Upper lobe of left lung (tissue), 6 donors: Measurements from ENCODE around the gene C11orf58. TPM values are rescaled to one million over a fixed set of nuclear protein-coding genes. Genes with fewer than 3 reads are reported as not detected.

ENCODE experiments used
- ATAC-seq, 2 donors: fragments of 200-7000 bp; cut with Tn5 transposase; one replicate each; pipeline ENCODE4 v1.9.1; 2022; ENCODE audit warnings: mild to moderate bottlenecking in 2 of 2, moderate library complexity in 2 of 2; ENCODE audit not compliant: low FRiP score in 2 of 2
- DNase-seq, 2 donors: peaks; one replicate each; pipeline ENCODE4 v3.0.0-alpha.2; 2019 to 2020
- H3K27ac ChIP-seq, 4 donors: fragments of 200-600 bp; sonication (generic); one replicate each; pipeline ENCODE4 v1.5.1; 2016 to 2019
- H3K27me3 ChIP-seq, 4 donors: fragments of 200-600 bp; sonication (generic); one replicate each; pipeline ENCODE4 v1.5.1; 2017 to 2019
- H3K36me3 ChIP-seq, 4 donors: fragments of 200-600 bp; sonication (generic); one replicate each; pipeline ENCODE4 v1.5.1; 2016 to 2019
- H3K4me1 ChIP-seq, 4 donors: fragments of 200-600 bp; sonication (generic); one replicate each; pipeline ENCODE4 v1.5.1; 2018 to 2019
- H3K4me3 ChIP-seq, 4 donors: fragments of 200-600 bp; sonication (generic); one replicate each; pipeline ENCODE4 v1.5.1; 2017 to 2019; ENCODE audit warnings: mild to moderate bottlenecking in 2 of 4, moderate library complexity in 1 of 4
- H3K9me3 ChIP-seq, 4 donors: fragments of 200-600 bp; sonication (generic); one replicate each; pipeline ENCODE4 v1.5.1; 2018 to 2019
- EP300 ChIP-seq, 4 donors: sonication (generic); formaldehyde crosslinking; IDR thresholded peaks; one replicate each; pipeline ENCODE4 v1.5.1; 2017; ENCODE audit warnings: antibody characterized with exemption in 4 of 4, control low read depth in 2 of 4
- POLR2A ChIP-seq, 4 donors: fragments of 450-650 bp; IDR thresholded peaks; one replicate each; pipeline ENCODE4 v1.5.1; 2016 to 2017; ENCODE audit warnings: antibody characterized with exemption in 4 of 4, mild to moderate bottlenecking in 2 of 4
- POLR2AphosphoS5 ChIP-seq, 2 donors: sonication (generic); formaldehyde crosslinking; IDR thresholded peaks; one replicate each; pipeline ENCODE4 v1.5.1; 2017; ENCODE audit warnings: antibody characterized with exemption in 2 of 2
- WGBS, 2 donors: methylation state at CpG; one replicate each; pipeline ENCODE4 v1.1.5; 2017 to 2018; 5-methylcytosine and 5-hydroxymethylcytosine counted together
- total RNA-seq, 6 donors: library from RNA; depleted of rRNA in 4 of 6; stranded (reverse); fragments of >200 nt in 4 of 6; gene quantifications; one replicate each; pipeline versions ENCODE4 v1.1.0 to v1.2.1, GENCODE V29; 2016 to 2021
- TF ChIP-seq, protein P1 (sequence below), 6 experiments: fragments of 450-650 bp in 4 of 6; fragments of 200-600 bp in 2 of 6; sonication (generic) in 2 of 6; IDR thresholded peaks; one replicate each; pipeline ENCODE4 v1.5.1; 2016 to 2019; ENCODE audit warnings: antibody characterized with exemption in 6 of 6
- donor health status: DM: no; HTN: no; CAD: no; lungs with moderate emphysema.
- donor health status: DM: no; HTN: yes; CAD: no; lungs with severe emphysema.

Gene C11orf58
- total RNA-seq, 6 donors from 2014 or later = 99.9 to 179 (median 112) TPM

DNA sequence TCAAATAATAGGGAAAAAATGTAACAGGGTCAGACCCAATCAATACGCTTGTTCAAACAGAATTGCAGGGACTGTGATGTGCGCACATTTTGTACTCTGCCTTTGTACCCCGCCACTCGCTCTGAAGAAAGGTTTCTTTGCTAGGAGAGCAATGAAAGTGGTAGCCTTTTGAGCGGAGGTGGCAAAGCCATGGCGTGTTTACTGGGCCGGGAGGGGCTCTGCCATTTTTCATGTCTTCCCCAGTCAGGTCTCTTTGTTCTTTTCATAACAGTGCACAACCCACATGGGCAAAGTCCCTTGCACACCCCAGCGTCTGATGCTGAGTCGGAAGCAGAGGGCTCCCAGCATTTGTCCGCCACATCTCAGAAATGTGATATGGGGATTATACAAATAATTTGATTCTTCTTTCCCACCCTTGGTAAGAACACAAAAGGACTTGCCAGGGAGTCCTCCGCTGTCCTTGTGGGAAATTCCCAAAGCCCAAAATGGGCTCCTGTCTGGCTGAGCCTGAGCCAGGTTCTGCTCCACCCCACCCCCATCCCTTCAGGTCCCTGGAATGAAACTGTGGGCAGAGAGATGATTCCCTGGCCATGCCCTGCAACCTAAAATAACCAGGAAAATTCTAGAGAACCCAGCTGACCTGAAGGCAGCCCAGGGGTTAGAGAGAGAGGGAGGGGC lies 36.6 kb downstream of the C11orf58 start:
- no peak for ATAC-seq
- 93 to 94% methylated on average over 11 of the region's 11 CpGs for WGBS, 2 donors
- Histone ChIP-seq H3K36me3 (peaks cover 0 to 3% (median 0%) of the 10 kb centered on the region in 4 donors), H3K27me3 (no peaks in the 10 kb centered on the region), H3K4me3 (no peak overlapping the region), H3K27ac (no peak overlapping the region), H3K9me3 (no peaks in the 10 kb centered on the region), H3K4me1 (no peaks in the 10 kb centered on the region)
- DNase-seq = no peak
- TF ChIP-seq POLR2AphosphoS5 (IDR thresholded peaks at IDR 0.05) = no peak
- TF ChIP-seq, protein P1, sequence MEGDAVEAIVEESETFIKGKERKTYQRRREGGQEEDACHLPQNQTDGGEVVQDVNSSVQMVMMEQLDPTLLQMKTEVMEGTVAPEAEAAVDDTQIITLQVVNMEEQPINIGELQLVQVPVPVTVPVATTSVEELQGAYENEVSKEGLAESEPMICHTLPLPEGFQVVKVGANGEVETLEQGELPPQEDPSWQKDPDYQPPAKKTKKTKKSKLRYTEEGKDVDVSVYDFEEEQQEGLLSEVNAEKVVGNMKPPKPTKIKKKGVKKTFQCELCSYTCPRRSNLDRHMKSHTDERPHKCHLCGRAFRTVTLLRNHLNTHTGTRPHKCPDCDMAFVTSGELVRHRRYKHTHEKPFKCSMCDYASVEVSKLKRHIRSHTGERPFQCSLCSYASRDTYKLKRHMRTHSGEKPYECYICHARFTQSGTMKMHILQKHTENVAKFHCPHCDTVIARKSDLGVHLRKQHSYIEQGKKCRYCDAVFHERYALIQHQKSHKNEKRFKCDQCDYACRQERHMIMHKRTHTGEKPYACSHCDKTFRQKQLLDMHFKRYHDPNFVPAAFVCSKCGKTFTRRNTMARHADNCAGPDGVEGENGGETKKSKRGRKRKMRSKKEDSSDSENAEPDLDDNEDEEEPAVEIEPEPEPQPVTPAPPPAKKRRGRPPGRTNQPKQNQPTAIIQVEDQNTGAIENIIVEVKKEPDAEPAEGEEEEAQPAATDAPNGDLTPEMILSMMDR (IDR thresholded peaks at IDR 0.05) = no peak
- TF ChIP-seq EP300 (IDR thresholded peaks at IDR 0.05) = no peak
- no peak for TF ChIP-seq POLR2A (IDR thresholded peaks at IDR 0.05)

DNA sequence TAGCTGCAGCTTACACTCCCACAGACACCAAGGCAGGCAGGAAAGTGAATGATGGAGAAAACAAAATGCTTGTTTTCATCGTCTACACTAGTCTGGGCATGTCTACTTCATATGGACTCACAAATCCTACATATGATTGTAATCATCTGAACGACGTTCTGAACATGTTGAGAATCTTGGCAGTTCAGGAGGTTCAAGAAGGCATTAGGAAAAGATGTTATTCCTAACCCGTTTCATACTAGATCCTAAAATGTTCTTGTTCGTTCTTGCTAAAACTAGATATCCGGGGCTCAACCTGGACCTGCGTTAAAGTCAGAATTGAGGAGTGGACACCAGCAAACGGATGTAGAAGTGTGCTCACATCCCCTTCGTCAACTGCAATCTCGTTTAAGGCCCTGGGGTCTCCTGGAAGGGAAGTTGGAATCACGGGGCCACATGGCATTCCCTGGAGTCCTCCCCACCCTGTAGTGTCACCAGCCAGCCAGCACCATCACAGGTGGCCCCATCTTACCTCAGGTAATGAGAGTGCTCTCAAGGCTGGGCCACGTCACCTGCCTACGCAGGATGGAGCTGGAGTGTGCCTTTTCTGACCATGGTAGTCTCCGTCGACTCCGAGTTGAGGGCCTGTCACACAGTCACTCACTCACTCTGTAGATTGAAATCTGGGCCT lies 37.3 kb downstream of the C11orf58 start:
- ATAC-seq = no peak
- Histone ChIP-seq H3K27me3 (no peaks in the 10 kb centered on the region), H3K4me3 (no peak overlapping the region), H3K9me3 (no peaks in the 10 kb centered on the region), H3K27ac (no peak overlapping the region), H3K36me3 (peaks cover 0 to 3% (median 0%) of the 10 kb centered on the region in 4 donors), H3K4me1 (no peaks in the 10 kb centered on the region)
- DNase-seq = no peak
- WGBS, 2 donors = 84 to 86% methylated on average over 10 to 16 of the region's 16 CpGs
- TF ChIP-seq EP300 (IDR thresholded peaks at IDR 0.05) (no peak), POLR2AphosphoS5 (IDR thresholded peaks at IDR 0.05) (no peak), POLR2A (IDR thresholded peaks at IDR 0.05) (no peak)
- TF ChIP-seq, protein P1 (IDR thresholded peaks at IDR 0.05) = no peak

DNA sequence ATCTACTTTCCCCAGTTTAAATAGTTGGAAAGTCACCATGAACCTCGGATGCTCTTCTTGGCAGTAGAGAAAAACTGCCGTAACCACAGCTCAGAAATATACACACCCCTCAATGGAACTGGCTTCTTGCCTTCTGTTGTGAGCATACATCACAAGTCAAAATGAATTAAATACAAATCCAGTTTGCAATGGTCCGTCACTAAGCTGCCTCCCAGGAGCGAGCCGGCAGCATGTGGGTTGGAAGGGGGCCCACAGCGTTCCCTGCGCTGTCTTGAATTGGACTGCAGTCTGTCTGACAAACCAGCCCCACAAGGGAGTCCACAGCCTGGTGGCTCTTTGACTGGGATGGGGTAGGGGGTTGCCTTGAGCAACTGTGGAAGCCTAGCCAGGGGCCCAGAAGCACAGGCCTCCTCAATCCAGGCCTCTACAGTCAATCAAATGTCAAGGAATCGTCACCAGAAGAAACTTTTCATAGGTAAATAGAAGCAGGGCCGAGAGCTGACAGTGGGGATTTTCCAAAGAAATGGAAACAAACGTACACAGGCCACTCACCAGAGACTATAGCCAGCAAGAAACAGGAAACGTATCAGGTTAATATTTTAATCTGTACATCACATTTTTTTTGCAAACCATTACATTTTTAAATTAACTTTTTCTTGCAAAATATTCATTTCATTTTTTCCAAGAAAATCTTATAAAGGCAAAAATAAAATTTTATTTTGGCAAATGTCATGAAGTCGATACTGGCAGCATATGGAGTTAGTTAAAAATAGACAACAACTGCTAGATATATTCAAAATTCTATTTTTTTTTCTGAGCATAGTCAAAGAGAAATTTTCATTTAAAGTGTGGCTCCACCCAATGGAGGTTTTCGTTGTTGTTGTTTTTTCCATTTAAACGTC lies 38.5 kb downstream of the C11orf58 start:
- TF ChIP-seq POLR2A (IDR thresholded peaks at IDR 0.05) (no peak), EP300 (IDR thresholded peaks at IDR 0.05) (no peak), POLR2AphosphoS5 (IDR thresholded peaks at IDR 0.05) (no peak)
- DNase-seq = no peak
- 71 to 80% methylated on average over 14 of the region's 14 CpGs for WGBS, 2 donors
- Histone ChIP-seq H3K9me3 (no peaks in the 10 kb centered on the region), H3K36me3 (peaks cover 0 to 3% (median 0%) of the 10 kb centered on the region in 4 donors), H3K27ac (no peak overlapping the region), H3K4me3 (no peak overlapping the region), H3K4me1 (no peaks in the 10 kb centered on the region), H3K27me3 (no peaks in the 10 kb centered on the region)
- no peak for ATAC-seq

DNA sequence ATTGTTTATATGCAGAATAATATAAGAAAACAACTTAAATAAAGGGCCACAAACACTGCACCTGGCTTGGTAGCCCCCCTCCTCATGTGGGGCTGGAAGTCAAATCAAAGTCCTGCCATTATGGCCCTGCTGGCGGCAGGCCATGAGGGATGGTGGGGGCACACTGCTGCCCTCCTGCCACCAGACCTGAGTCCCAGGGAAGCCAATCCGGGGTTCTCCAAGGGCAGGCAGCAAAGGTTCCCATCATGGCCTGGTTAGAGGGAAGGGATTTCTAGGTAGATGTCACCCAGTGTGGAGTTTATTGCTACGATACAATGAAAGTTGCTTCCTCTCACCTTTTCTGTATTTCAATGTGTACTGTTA lies 39.1 kb downstream of the C11orf58 start:
- no peak for TF ChIP-seq POLR2AphosphoS5 (IDR thresholded peaks at IDR 0.05)
- TF ChIP-seq, protein P1 (IDR thresholded peaks at IDR 0.05) = no peak
- TF ChIP-seq POLR2A (IDR thresholded peaks at IDR 0.05) = no peak
- TF ChIP-seq EP300 (IDR thresholded peaks at IDR 0.05) = no peak
- no peaks in the 10 kb centered on the region for H3K9me3 ChIP-seq
- H3K36me3 ChIP-seq = peaks cover 0 to 3% (median 0%) of the 10 kb centered on the region in 4 donors
- no peak for DNase-seq
- no peak overlapping the region for H3K27ac ChIP-seq
- H3K4me3 ChIP-seq = no peak overlapping the region
- no peaks in the 10 kb centered on the region for H3K27me3 ChIP-seq
- peaks cover 0 to 4% (median 0%) of the 10 kb centered on the region in 4 donors for H3K4me1 ChIP-seq
- 91 to 97% methylated on average over 3 of the region's 3 CpGs for WGBS, 2 donors
- no peak for ATAC-seq

GRCh38 chr11:16778286-16778685 lies 39.8 kb downstream of the C11orf58 start:
- Histone ChIP-seq H3K27ac (no peak overlapping the region), H3K4me3 (no peak overlapping the region), H3K9me3 (no peaks in the 10 kb centered on the region), H3K4me1 (peaks cover 0 to 5% (median 0%) of the 10 kb centered on the region in 4 donors), H3K36me3 (peaks cover 0 to 3% (median 0%) of the 10 kb centered on the region in 4 donors), H3K27me3 (no peaks in the 10 kb centered on the region)
- TF ChIP-seq EP300 (IDR thresholded peaks at IDR 0.05) = no peak
- no peak for TF ChIP-seq POLR2A (IDR thresholded peaks at IDR 0.05)
- TF ChIP-seq POLR2AphosphoS5 (IDR thresholded peaks at IDR 0.05) = no peak
- TF ChIP-seq, protein P1 (IDR thresholded peaks at IDR 0.05) = no peak
- ATAC-seq (no peak), DNase-seq (no peak)
- 91 to 99% methylated on average over 6 of the region's 6 CpGs for WGBS, 2 donors
